Aorta (tissue), 5 donors: ENCODE results near the gene SLC37A1. TPM values are rescaled to one million over a fixed set of nuclear protein-coding genes. Genes with fewer than 3 reads are reported as not detected.
A peak's percentile ranks its signal among the peaks of the same experiment; 100 is the strongest.

Experiments
- ATAC-seq: fragments of 200-7000 bp; cut with Tn5 transposase; one replicate; pipeline ENCODE4 v1.9.1; 2022; ENCODE audit warnings: moderate library complexity; ENCODE audit not compliant: low FRiP score
- DNase-seq, 2 donors: peaks; one replicate each; pipeline ENCODE4 v3.0.0-alpha.2; 2020
- H3K27ac ChIP-seq, 2 donors: one replicate each; pipeline ENCODE4 v1.5.1; 2013; ENCODE audit warnings: low read length in 2 of 2, mild to moderate bottlenecking in 2 of 2, moderate library complexity in 2 of 2, control low read depth in 1 of 2, inconsistent platforms in 1 of 2, low read depth in 1 of 2
- H3K27me3 ChIP-seq, 2 donors: one replicate each; pipeline ENCODE4 v1.6.1; 2013; ENCODE audit warnings: control low read depth in 1 of 2, low read length in 1 of 2, mild to moderate bottlenecking in 1 of 2, moderate library complexity in 1 of 2; ENCODE audit not compliant: insufficient read depth in 2 of 2, control insufficient read depth in 1 of 2
- H3K36me3 ChIP-seq, 2 donors: one replicate each; pipeline ENCODE4 v1.6.1; 2013; ENCODE audit warnings: control low read depth in 1 of 2, low read length in 1 of 2, mild to moderate bottlenecking in 1 of 2; ENCODE audit not compliant: insufficient read depth in 2 of 2, control insufficient read depth in 1 of 2
- H3K4me1 ChIP-seq, 2 donors: one replicate each; pipeline ENCODE4 v1.6.1; 2013; ENCODE audit warnings: low read length in 2 of 2, control low read depth in 1 of 2, mild to moderate bottlenecking in 1 of 2, moderate library complexity in 1 of 2; ENCODE audit not compliant: insufficient read depth in 2 of 2, control insufficient read depth in 1 of 2
- H3K4me3 ChIP-seq, 2 donors: one replicate each; pipeline ENCODE4 v1.5.1; 2013; ENCODE audit warnings: low read length in 2 of 2, control low read depth in 1 of 2, mild to moderate bottlenecking in 1 of 2
- H3K9me3 ChIP-seq: one replicate; pipeline ENCODE4 v1.6.1; 2013; ENCODE audit warnings: mild to moderate bottlenecking, low read length; ENCODE audit not compliant: control insufficient read depth
- WGBS, 2 donors: extraction: QIAGEN DNeasy Blood & Tissue Kit; methylation state at CpG; one replicate each; pipeline ENCODE4 v1.1.7; 2013; 5-methylcytosine and 5-hydroxymethylcytosine counted together
- intact Hi-C, 2 donors: fragments of 100-400 bp; cut with DNase I; formaldehyde crosslinking; loops; one replicate each; pipeline versions ENCODE4 v1.14.2 to v1.15.0; 2022
- polyA plus RNA-seq, 2 donors: library from polyadenylated mRNA; stranded (reverse); fragments of 200-250 nt; gene quantifications; one replicate each; pipeline ENCODE4 v1.2.3, GENCODE V29; 2013
- total RNA-seq, 2 donors: library from RNA; stranded (reverse); fragmentation: NEBNext Ultra II Directional; extraction: Animal tissue kit (Norgen Biotek cat#: 25700); gene quantifications; one replicate each; pipeline ENCODE4 v1.2.1, GENCODE V29; 2021
- donor health status: healthy with polysubstance abuse.
- donor health status: Bipolar disorder and iron deficiency.
- donor health status: DM: no; HTN: no; CAD: no.
- donor health status: DM: no; HTN: no; CAD: no.
- donor health status: DM: yes; HTN: yes; CAD: no.

The SLC37A1 gene
- total and polyA plus RNA-seq, 4 donors, result 5.0 to 11.7 (median 6.4) TPM

DNA sequence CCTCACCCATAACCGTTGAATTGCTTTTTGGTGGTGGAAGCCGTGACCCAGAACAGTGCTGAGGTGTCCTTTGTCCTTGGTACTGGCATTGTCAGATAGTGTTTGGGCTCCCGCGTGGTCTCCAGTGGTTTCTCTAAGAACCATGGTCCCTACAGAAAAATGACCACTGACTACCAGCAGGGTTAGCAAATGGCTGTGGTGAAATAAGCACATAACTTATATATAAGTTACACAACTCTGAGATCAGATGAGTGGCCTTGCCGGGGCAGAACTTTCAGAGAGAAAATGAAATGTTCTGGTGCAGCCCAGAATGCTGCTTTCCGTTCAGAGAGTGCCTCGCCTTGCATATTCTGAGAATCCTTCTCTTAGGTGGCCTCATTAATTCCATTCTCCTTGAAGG is 5.0 kb downstream of the SLC37A1 start:
- DNase-seq (no peak), ATAC-seq (no peak)
- H3K27me3 ChIP-seq, result no peaks in the 10 kb centered on the region
- no peak overlapping the region for H3K27ac ChIP-seq
- 95 to 96% methylated on average over 7 of the region's 7 CpGs for WGBS, 2 donors
- intact Hi-C loops, result no loop called here
- no peaks in the 10 kb centered on the region for H3K4me1 ChIP-seq
- H3K9me3 ChIP-seq, result no peaks in the 10 kb centered on the region
- H3K4me3 ChIP-seq, result no peak overlapping the region
- H3K36me3 ChIP-seq, result no peaks in the 10 kb centered on the region

DNA sequence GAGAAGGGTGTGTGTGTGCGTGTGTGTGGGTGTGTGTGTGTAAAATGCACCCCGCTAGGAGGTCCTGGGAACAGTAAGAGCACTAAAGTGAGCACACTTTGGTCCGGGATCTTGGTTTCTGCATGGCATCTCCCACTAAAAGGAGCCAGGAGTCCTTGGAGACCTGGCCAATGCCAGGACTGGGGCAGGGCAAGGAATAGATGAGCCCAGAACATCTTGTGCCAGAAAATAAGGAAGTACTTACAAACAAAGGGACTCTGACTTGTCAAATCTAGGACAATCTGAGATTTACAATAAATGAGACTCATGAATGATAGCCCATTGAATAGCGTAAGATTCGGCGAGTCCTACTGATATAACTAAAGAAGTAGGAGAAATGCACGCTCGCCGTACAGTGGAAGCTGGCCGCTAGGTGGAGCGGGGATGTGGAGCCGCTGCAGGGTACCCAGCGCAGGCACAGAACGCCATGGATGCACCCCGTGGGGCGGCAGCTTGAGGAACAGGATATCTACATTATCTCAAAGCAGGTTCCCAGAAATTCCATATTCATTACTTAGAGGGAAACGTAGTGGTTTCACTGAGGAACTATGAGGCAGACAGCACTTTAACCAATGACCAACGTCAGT is 7.1 kb downstream of the SLC37A1 start:
- Histone ChIP-seq H3K9me3 (no peaks in the 10 kb centered on the region), H3K4me3 (no peak overlapping the region), H3K27ac (no peak overlapping the region), H3K27me3 (no peaks in the 10 kb centered on the region), H3K4me1 (no peaks in the 10 kb centered on the region), H3K36me3 (no peaks in the 10 kb centered on the region)
- WGBS, 2 donors, result 81 to 86% methylated on average over 18 of the region's 18 CpGs
- no peak for ATAC-seq
- intact Hi-C loops, result no loop called here
- peak in 1 of 2 donors; percentile 63 for DNase-seq

- no peak overlapping the region for H3K4me3 ChIP-seq
- DNase-seq (no peak), ATAC-seq (no peak)
- no peaks in the 10 kb centered on the region for H3K27me3 ChIP-seq
- H3K4me1 ChIP-seq, result no peaks in the 10 kb centered on the region
- no peak overlapping the region for H3K27ac ChIP-seq
- H3K9me3 ChIP-seq, result no peaks in the 10 kb centered on the region
- H3K36me3 ChIP-seq, result no peaks in the 10 kb centered on the region
- WGBS, 2 donors, result 80 to 90% methylated on average over 1 of the region's 1 CpG
- intact Hi-C loops, result no loop called here
These were observed 7.7 kb downstream of the SLC37A1 start for GRCh38 chr21:42521384-42521783.

- no peaks in the 10 kb centered on the region for H3K4me1 ChIP-seq
- intact Hi-C loops, result no loop called here
- ATAC-seq, result no peak
- no peaks in the 10 kb centered on the region for H3K36me3 ChIP-seq
- H3K9me3 ChIP-seq, result no peaks in the 10 kb centered on the region
- H3K4me3 ChIP-seq, result no peak overlapping the region
- WGBS, 2 donors, result 84 to 89% methylated on average over 6 of the region's 6 CpGs
- H3K27ac ChIP-seq, result no peak overlapping the region
- no peak for DNase-seq
- H3K27me3 ChIP-seq, result no peaks in the 10 kb centered on the region
These were observed 8.2 kb downstream of the SLC37A1 start for GRCh38 chr21:42521805-42522204.

DNA sequence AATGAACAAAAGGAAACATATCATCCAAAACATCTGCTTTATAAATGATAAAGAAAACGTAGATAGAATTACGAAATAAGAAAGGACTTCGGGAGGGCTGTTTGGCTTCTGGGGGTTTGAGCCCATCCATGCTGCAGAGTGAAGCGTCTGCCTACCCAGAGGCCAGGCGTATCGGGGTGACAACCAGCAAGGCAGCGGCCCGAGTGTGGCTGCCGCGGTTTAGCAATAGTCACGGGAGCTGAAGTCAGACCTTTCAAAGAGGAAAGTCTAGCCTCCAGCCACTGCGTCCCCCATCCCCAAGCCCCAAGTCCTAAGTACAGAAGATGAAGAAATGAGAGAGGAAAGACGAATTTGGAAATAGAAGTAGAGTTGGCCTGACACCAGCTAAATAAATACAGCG is 8.6 kb downstream of the SLC37A1 start:
- H3K36me3 ChIP-seq, result no peaks in the 10 kb centered on the region
- WGBS, 2 donors, result 93 to 94% methylated on average over 14 of the region's 14 CpGs
- H3K27ac ChIP-seq, result no peak overlapping the region
- DNase-seq (no peak), ATAC-seq (no peak)
- intact Hi-C loops, result no loop called here
- H3K4me3 ChIP-seq, result no peak overlapping the region
- no peaks in the 10 kb centered on the region for H3K4me1 ChIP-seq
- no peaks in the 10 kb centered on the region for H3K9me3 ChIP-seq
- H3K27me3 ChIP-seq, result no peaks in the 10 kb centered on the region

DNA sequence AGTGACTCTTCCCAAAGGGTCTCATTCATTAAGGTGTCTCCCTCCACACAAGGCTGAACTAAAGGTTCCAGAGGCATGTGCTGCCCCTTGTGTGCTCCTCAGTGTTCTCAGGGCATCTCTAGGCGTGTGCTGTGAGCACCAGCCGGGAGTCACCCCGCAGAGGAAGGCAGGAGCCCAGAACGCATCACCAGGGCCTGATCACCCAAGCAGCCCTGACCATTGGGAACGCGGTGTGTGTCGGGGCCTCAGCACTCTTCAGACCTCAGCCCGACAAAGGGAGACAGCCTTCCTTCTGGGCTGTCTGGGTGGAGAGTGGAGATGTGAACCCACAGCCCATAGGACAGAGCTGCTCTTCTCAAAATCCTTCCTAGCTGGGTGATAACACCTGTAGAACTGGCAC is 9.1 kb downstream of the SLC37A1 start:
- no peaks in the 10 kb centered on the region for H3K9me3 ChIP-seq
- H3K27me3 ChIP-seq, result no peaks in the 10 kb centered on the region
- ATAC-seq (no peak), DNase-seq (no peak)
- H3K4me1 ChIP-seq, result no peaks in the 10 kb centered on the region
- H3K36me3 ChIP-seq, result no peaks in the 10 kb centered on the region
- intact Hi-C loops, result no loop called here
- no peak overlapping the region for H3K4me3 ChIP-seq
- 97% methylated on average over 8 of the region's 8 CpGs for WGBS, 2 donors
- no peak overlapping the region for H3K27ac ChIP-seq

DNA sequence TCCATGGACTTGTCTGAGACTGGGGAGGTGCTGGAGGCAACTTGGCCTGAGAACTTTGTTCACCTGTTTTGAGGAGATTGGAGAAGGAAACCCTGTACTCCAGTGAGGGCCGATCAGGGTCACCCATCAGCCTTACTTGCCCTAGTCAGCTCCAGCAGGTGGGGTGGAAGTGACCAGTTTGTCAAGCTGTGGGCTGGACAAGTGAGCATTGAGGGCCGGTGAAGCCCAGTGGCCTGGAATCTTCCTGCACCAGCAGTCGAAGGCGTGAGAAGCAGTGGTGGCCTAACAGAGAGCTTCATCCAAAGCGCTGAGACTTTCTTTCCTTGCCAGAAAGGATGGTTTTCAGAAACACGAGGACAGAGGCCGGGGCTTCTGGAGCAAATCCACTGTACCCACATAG is 9.6 kb downstream of the SLC37A1 start:
- Histone ChIP-seq H3K27me3 (no peaks in the 10 kb centered on the region), H3K27ac (no peak overlapping the region), H3K9me3 (no peaks in the 10 kb centered on the region), H3K4me3 (no peak overlapping the region), H3K4me1 (no peaks in the 10 kb centered on the region), H3K36me3 (no peaks in the 10 kb centered on the region)
- DNase-seq (no peak), ATAC-seq (no peak)
- 96 to 97% methylated on average over 7 of the region's 7 CpGs for WGBS, 2 donors
- intact Hi-C loops, result no loop called here

- WGBS, 2 donors, result 88 to 95% methylated on average over 9 of the region's 9 CpGs
- H3K27me3 ChIP-seq, result no peaks in the 10 kb centered on the region
- H3K9me3 ChIP-seq, result no peaks in the 10 kb centered on the region
- no peaks in the 10 kb centered on the region for H3K4me1 ChIP-seq
- H3K4me3 ChIP-seq, result no peak overlapping the region
- ATAC-seq (no peak), DNase-seq (no peak)
- H3K36me3 ChIP-seq, result no peaks in the 10 kb centered on the region
- intact Hi-C loops, result no loop called here
- no peak overlapping the region for H3K27ac ChIP-seq
These were observed 10.3 kb downstream of the SLC37A1 start for GRCh38 chr21:42523941-42524340.

DNA sequence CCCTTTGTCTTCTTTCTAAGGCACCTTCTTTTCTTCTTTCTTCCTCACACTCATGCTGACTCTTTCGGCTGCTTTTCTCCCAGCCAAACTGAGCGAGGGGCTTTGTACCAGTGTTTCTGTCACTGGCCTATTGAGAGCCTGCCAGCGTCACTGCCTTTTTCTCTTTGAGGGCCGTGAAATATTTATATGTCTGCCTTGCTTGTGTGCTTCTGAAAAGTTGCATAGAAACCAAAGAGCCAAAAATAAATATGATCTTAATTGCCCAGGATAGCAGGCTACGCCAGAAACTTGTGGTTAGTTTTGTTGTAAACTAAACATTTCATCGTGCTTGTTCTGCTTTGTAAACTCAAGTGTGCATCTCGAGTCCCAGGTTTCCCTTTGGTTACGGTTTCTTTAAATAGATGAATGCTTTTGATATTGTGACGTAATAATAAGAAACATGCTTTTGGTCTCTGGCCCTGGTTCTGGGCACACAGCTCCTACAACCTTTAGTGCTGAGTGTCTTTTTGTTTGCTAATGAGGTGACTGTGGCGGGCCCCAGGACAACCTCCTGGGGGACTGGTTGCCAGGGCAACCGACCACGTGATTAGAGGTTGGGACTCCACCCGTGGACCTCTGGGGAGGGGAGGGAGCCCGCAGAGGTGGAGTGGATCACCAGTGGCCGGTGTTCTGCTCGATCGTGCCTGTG is 10.8 kb downstream of the SLC37A1 start:
- 6 to 7% methylated on average over 17 of the region's 17 CpGs for WGBS, 2 donors
- Histone ChIP-seq H3K9me3 (no peaks in the 10 kb centered on the region), H3K27ac (no peak overlapping the region), H3K4me1 (no peaks in the 10 kb centered on the region), H3K27me3 (no peaks in the 10 kb centered on the region), H3K36me3 (no peaks in the 10 kb centered on the region), H3K4me3 (peak overlapping the region in 1 of 2 donors; percentile 14)
- peak; percentile 72 for ATAC-seq
- DNase-seq, result peak; percentile 67 to 88
- intact Hi-C loops, result no loop called here
